NOMO-1 treated with dmso at 0.1 percent for 144 hours (cell line): Measurements from ENCODE around the gene LAMB1.

ENCODE experiments used
- DNase-seq: peaks from one replicate; lab custom pipeline; 2025; ENCODE audit not compliant: unreplicated experiment; lab: John Stamatoyannopoulos, UW

Gene LAMB1

DNA sequence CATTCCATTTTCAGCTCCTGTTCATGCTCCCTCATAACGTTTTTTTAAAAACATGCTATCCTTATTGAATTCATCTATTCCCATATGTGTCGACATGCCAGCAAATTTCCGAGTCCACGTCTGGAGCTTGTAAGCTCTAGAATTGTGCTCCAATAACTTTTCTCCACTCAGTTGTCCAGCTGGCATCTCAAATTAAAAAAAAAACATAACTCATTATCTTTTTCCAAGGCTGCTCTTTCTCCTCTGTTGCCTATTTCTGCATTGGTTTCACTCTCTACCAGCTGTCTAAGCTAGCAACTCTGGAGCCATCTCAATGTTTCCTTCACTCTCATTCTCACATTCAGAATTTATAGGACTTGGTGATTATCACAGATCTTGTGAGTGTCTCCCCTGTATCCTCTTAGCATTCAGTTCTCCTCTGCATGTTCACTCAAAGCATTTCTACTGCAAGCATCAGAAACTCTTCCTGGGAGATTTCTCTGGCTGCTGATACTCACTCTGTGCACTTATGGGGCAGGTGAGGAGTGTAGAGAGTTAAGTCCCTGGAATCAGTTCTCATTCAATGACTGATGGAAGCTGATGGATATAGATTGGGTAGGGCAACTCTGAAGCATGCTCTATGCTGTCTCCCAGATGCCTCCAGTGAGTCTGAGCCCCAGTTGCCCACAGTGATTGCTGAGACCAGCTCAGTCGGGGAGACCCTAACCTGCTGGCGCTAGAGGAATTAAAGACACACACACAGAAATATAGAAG is 118.7 kb downstream of the LAMB1 start:
- DNase-seq: no peak

- no peak for DNase-seq
Measured at GRCh38 chr7:107882766-107883165, 120.2 kb downstream of the LAMB1 start.

DNA sequence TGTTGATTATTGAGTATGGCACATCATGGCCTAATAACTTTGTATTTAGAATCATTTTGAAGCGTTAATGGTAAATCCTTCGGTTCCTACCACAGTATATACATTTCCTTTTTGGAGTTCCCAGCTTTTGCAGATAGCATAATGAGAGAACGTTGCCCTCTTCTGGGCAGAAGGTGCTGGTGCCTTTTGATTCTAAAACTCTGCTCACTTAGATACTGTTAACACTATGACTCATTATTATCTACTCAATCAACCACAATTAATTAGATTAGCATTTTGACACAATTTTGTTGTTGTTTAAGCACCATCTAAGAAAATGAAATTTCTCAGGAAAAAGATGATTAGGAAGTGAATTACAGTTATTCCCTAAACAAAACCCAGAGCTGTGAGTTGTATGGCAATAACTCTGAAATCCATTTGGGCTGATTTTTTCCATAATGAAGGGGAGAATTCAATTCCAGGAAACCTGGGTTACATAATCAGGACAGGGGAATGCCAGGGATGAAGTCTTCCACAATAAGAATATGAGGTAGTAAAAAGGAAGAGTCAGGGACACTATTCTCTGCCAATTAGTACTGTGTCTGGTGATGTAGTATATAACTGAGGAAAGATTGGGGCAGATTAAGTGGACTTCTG is 123.4 kb downstream of the LAMB1 start:
- DNase-seq: no peak

DNA sequence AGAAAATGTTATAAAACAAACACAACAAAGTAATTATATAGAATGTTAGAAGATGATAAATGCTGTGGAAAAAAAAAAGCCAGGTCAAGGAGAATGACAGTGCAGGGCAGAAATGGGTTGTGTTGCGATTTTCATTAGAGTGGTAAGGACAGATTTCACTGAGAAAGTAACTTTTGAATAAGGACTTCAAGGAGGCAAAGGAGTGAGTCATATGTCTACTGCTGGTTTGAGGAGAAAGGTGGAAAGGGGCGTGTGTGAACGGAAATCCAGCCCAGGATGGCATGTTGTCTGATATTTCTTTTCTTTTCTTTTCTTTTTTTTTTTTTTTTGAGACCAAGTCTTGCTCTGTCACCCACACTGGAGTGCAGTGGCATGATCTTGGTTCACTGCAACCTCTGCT is 124.3 kb downstream of the LAMB1 start:
- no peak for DNase-seq

DNA sequence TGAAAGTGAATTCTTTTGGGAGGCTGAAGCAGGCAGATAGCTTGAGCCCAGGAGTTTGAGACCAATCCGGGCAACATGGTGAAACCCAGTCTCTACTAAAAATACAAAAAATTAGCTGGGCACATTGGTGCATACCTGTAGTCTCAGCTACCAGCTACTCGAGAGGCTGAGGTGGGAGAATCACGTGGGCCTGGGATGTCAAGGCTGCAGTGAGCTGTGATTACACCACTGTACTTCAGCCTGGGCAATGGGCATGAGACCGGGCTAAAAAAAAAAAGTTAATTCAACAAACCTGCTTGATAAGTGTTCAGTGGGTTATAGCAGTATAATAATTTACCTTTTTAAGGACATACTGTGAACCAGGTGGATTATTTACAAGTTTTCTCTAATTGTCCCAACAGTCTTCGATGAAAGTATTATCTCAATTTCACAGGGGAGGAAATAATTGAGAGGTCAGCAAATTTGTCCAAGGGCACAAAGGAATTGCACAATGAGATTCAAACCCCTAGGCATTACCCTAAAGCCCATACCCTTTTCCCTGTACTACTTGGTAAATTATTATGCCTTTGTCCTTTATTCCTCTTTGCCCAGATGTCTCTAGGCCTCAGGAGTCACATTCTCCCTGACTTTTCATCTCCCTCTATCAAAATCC is 125.1 kb downstream of the LAMB1 start:
- DNase-seq: no peak

DNA sequence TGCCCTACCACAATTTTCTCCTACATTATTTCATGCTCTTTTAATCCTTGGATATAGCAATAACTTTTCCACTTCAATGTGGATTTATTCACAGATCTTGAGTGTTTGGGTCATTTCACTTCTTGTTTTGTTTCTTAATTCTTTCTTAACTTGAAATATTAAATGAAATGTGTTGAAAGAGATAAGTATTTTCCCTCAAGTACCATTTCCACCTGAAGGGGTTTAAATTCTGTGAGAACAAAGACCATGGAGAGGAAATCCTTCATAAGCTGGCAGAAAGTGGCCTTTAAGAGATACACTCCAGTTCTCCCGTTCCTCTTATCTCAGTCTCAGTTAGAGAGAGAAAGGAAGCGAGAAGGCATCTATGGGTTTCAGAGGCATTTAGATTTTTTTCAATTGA is 126.0 kb downstream of the LAMB1 start:
- no peak for DNase-seq

- DNase-seq: no peak
Measured at GRCh38 chr7:107874605-107875446, 128.1 kb downstream of the LAMB1 start.

DNA sequence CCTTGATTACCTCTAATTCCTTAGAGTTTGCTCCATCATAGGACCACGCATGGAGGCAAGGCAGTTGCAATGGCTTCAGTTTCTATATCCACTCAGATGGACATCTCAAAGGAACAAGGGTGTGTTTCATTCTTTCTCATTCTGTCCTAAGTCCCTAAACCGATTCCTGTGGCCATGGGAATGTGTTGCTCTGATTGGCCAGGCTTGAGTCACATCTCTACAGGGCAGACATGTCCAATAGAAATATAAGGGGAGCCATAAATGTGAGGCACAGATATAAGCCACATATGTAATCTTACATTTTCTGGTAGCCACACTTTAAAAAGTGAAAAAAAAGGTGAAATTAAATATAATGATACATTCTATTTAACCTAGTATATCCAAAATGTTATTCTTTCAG is 128.8 kb downstream of the LAMB1 start:
- DNase-seq: no peak
